GM13977 (cell line): ENCODE results near the gene CACNA2D4.

Experiments
- DNase-seq: peaks from one replicate; pipeline ENCODE4 v3.0.0; 2012; ENCODE audit warnings: low spot score
- CTCF ChIP-seq: IDR thresholded peaks from 2 replicates; pipeline ENCODE4 v1.5.1; 2012; ENCODE audit warnings: mild to moderate bottlenecking, control low read depth; ENCODE audit not compliant: insufficient read depth; ENCODE audit errors: extremely low read depth, missing control alignments
- in situ Hi-C: fragments of 300-500 bp; cut with MboI; formaldehyde crosslinking; loops from one replicate; pipeline ENCODE4 v1.12.0; 2022; ENCODE audit warnings: low sequenced_read_pairs, low pct_unique_long_range_greater_than_20kb, mixed read lengths, inconsistent platforms; ENCODE audit not compliant: unreplicated experiment

The CACNA2D4 gene

GRCh38 chr12:1815814-1816729 is 102.4 kb downstream of the CACNA2D4 start:
- no peak for TF ChIP-seq CTCF
- DNase-seq = no peak
- in situ Hi-C loops = no loop called here

- DNase-seq = no peak
- in situ Hi-C loops = no loop called here
- no peak for TF ChIP-seq CTCF
These were observed 103.3 kb downstream of the CACNA2D4 start for GRCh38 chr12:1815108-1815507.

- no peak for TF ChIP-seq CTCF
- in situ Hi-C loops = no loop called here
- no peak for DNase-seq
These were observed 104.2 kb downstream of the CACNA2D4 start for GRCh38 chr12:1814266-1814665.

GRCh38 chr12:1812650-1813302 is 105.7 kb downstream of the CACNA2D4 start:
- in situ Hi-C loops = no loop called here
- TF ChIP-seq CTCF = no peak
- DNase-seq = no peak

- no peak for TF ChIP-seq CTCF
- no peak for DNase-seq
- in situ Hi-C loops = no loop called here
These were observed 106.5 kb downstream of the CACNA2D4 start for GRCh38 chr12:1811948-1812291.

GRCh38 chr12:1811281-1811947 is 107.0 kb downstream of the CACNA2D4 start:
- in situ Hi-C loops = no loop called here
- DNase-seq = no peak
- TF ChIP-seq CTCF = no peak
